NT2/D1 (cell line): ENCODE results near the gene PACS1.

Experiments
- SUZ12 ChIP-seq: IDR thresholded peaks from 2 replicates; pipeline ENCODE4 v1.6.1; 2011; ENCODE audit not compliant: insufficient read length, insufficient read depth; ENCODE audit errors: extremely low read depth
- YY1 ChIP-seq: IDR thresholded peaks from 2 replicates; pipeline ENCODE4 v1.6.1; 2011; ENCODE audit not compliant: insufficient read length, insufficient read depth
- ZNF274 ChIP-seq: IDR thresholded peaks from 2 replicates; pipeline ENCODE4 v1.6.1; 2011; ENCODE audit warnings: mild to moderate bottlenecking, low read depth, low read length

DNA sequence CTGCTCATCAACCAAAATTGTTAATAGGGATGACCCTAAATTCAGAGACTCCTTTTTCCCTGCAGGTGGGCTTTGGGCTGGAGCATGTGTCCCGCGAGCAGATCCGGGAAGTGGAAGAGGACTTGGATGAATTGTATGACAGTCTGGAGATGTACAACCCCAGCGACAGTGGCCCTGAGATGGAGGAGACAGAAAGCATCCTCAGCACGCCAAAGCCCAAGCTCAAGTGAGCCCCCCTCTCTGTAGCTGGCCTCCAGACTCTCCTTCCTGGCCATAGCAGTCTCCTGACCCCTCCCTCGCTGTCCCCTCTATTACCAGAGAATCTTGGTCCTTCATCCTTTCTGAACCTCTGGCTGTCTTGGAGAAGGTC, 150.5 kb downstream of the PACS1 start:
- TF ChIP-seq SUZ12: no peak
- no peak for TF ChIP-seq ZNF274
- no peak for TF ChIP-seq YY1
